Urothelium cell line (cell line): Measurements from ENCODE around the gene COX19.
"Not testable (repeated sequence)": the region's sequence is repeated elsewhere in the genome, so short reads cannot be mapped to it uniquely, and the experiment has no call there.

Experiments
- DNase-seq: peaks from one replicate; pipeline ENCODE4 v3.0.0; 2011; ENCODE audit warnings: low spot score, mixed read lengths
- FAIRE-seq: peaks from 2 replicates; lab custom pipeline; 2011; peaks lifted over from hg19 to GRCh38; lab: Jason Lieb, UNC

COX19 gene

DNA sequence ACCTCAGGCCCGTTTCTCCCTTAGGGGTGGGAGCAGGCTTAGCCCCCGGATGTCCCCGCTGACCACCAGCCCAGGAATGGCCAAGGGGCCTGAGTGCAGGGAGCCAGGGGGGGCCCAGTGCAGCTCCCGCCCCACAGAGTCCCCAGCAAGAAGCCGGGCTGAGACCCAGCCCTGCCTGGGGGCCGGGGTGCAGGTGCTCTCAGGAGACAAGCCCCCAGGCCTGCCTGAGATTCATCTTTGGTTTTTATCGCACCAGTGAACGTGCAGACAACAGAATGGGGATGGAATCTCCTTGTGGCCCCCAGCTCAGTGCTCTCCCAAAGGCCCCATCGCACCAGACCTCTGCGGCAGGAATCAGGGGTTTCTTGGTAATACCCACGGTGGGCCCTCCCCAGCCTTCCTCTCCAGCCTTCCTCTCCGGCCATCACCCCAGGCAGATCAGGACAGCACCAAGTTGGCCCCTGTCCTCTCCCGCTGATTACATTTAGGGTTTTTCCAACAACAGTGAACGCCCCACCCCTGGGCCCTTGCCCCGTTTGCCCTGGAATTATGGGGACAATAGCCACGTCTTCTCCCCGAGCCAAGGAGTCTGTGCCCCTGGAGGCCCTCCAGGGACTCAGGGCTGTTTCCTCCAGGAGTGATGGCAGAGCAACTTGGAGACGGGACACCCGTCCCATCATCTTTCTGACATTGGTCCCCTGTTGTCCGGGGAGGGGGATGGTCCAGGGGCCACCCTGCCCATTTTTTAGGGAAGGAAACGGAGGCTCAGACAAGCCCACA is 43.3 kb downstream of the COX19 start:
- DNase-seq (no peak), FAIRE-seq (peak; percentile 42)

DNA sequence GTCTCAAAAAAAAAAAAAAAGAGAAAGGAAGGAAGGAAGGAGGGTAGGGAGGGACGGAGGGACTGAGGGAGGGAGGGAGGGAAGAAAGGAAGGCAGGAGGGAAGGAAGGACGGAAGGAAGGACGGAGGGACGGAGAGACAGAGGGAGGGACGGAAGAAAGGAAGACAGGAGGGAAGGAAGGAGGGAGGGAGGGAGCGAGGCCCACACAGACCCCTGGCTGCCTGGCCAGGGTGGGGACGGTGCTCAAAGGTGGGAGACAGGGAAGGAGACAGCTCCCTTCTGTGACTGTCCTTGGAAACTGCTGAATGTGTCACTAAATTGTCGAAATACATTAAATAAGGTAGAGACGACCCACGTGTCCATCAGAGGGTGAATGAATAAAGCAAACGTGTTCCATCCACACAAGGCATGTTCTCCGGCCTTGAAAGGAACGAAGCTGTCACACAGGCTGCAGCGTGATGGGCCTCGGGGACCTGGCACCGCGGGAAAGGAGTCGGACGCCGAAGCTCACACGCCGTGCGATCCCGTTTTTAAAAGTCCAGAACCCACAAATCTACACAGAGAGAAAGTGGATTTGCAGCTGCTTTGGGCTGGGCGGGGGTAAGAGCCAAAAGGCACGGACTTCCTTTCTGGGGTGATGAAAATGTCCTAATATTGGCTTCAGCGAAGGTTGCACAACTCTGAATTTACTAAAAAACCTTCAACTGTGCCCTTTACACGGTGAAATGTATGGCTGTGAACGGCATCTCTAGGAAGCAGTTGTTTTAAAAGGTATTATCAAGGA is 44.2 kb downstream of the COX19 start:
- peak; percentile 42 for FAIRE-seq
- DNase-seq, result no peak

DNA sequence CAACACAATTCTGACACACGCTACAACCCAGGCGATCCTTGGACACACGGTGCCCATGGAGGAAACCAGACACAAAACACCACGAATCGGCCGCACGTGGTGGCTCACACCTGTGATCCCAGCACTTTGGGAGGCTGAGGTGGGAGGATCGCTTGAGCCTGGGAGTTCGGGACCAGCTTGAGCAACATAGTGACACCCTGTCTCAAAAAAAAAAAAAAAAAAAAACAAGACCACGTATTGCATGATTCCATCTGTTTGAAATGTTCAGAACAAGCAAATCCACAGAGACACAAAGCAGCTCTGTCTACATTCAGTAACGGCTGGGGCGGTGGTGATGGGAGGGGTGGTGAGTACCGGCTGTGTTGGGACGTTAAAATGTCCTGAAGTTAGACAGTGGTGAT is 46.0 kb downstream of the COX19 start:
- no peak for DNase-seq
- FAIRE-seq, result no peak

DNA sequence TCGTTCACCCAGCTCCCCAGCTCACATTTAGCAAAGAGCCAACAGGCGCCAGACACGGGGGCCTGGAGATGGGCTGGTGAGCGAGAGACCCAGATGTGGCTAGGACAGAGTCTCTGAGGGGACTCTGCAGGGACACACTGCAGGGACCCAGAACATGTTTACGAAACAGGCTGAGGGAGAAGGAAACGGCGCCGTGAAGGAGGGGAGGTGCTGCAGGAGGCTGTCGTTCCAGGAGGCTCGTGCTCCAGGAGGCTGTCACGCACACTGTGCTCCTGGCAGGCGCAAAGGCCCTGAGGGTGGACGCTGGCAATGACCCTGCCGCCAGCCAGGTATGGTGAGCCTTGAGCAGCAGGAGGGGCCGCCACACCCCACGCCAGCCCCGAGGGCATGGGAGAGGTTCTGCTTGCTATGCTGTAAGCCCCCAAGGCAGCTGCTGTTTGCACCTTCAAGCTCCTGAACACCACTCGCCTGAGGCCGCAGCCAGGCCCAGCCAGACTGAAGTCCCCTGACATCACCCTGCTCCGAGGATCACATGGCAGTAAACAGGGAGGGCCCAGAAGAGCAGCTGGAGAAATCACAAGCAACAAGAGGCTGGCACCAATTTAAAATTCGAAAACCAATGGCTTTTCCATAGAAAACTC is 48.2 kb downstream of the COX19 start:
- DNase-seq (no peak), FAIRE-seq (peak; percentile 42)

DNA sequence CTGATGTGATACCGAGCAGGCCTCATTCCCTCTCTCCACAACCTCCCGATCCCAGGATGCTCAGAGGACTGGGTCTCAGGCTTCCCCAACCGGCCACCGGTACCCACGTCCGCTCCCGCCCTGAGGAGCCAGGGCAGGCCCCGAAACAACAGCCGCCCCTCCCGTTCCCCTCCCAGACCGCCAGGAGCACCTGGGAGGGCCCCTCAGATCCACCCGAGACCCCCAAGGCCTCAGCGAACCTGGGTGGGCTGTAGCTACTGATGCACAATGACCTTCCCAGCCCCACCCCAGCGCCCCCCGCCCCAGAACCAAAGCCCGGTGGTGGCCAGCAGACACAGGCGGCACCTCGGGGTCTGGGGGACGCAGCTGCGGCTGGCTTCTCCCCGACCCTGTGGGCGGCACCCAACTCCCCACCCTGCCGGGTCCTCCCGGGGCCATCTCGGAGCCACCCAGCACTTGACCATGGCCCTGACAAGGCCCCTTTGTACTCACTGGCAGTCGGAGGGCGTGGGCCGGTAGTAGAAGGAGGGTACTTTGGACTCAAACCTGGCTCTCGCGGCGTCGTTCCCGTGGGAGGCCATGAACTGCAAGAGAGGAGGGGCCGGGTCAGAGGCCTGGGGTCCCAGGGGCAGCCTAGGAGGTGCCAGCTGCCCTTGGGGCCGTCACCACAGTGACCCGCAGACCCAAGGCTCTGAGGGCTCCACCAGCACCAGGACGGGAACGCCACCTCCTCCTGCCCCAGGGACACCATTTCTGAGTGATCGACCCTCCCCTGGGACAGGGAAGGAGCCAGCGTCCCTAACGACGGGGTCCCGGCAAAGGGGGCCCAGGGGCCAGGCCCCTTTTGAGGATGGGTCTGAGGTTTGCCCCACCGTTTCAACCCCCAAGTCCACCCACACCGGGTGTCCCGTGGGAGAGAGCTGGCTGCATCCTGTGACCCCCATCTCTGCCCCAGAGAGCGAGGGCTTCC is 49.0 kb downstream of the COX19 start:
- DNase-seq (no peak), FAIRE-seq (no peak)

DNA sequence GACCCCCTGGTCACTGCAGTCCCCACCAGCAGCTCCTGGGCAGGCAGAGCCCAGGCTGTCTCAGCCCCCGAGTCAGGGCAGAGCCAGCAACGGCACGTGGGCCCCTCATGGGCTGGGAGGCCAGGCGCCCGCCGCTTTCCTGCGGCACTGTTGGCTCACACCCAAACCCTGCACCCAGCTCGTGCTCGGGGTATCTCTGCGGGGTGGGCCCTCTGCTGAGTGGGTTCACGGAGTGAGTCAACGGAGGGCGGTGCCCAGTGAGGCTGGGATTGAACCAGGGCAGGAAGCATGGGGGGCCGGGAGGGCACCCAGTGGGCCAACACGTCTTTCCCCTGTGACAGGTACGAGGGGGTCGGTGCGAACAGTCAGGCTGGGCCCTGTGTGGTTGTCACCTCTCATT is 49.7 kb downstream of the COX19 start:
- DNase-seq (no peak), FAIRE-seq (peak; percentile 40)

DNA sequence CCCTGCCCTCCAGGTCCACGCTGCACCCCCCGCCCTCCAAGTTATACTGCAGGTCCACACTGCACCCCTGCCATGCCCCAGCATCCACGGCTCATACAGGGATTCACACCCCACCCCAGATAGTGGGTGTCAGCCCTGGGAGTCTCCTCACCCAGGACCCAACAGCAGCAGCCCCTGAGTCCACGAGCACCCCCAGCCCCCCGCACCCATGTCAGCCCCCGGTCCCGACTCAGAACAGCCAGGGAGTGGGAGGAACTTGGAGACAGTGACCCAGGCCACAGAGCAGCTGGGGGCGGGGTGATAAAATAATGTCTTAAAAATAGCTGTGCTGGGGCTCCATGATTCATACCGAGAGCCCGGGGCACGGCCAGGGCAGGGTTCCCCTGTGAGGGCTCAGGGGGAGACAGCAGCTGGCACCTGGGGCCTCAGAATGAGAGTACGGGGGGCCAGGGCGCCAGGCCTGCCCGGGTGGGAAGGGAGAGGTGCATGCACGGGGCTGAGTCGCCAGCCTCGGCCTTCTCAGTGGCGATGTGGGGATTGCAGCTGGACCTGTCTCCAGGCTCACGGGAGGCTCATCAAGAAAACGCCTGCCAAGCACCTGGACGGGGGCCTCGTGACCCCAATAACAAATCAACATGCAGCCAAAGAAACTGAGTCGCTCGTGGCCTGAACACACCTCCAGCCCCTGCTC is 50.7 kb downstream of the COX19 start:
- FAIRE-seq (peak; percentile 78), DNase-seq (peak; percentile 61)

DNA sequence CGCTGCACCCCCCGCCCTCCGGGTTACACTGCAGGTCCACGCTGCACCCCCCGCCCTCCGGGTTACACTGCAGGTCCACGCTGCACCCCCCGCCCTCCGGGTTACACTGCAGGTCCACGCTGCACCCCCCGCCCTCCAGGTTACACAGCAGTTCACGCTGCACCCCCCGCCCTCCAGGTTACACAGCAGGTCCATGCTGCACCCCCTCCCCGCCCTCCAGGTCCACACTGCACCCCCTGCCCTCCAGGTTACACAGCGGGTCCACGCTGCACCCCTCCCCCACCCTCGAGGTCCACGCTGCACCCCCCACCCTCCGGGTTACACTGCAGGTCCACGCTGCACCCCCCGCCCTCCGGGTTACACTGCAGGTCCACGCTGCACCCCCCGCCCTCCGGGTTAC is 51.3 kb downstream of the COX19 start:
- not testable (repeated sequence) for FAIRE-seq, DNase-seq

DNA sequence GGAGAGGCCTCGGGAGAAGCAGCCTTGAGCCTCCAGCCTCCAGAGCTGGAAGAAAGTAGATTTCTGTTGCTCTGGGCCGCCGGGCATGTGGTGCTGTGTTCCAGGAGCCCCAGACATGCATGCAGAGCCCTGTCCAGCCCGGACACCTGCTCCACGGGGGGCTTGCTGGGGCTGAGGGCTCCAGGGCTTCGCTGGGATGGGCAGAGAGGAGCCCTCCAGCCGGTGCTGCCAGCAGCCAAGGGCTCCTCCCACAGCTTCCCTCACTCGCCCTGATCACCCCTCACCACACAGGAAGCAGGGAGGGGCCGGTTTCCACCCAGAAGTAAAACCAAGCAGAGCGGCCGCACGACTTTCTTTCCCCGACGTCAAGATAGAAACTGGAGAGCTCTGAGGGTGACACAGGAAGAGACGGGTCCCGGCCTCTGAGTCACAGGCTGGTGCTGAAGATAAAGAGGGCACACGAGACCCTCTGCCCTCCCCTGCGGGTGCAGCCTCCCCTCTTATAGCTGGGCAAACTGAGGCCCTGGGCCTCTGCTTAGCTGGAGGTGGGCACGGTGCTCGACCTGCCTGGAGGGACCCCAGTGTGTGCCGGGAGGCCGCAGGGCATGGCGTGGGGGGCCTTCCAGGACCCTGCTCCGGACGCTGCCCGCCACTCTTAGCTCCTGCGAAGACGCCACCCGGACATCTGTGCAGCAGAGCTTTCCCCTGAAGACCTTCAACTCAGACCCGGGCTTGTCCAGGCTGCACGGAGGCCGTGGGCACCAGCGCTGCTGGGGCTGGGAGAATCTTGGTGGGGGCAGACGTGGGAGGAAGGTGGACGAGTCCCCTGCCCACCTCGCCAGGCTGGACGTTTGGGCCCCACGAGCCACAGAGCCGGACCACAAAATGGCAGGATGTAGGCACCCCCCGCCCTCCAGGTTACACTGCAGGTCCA is 52.0 kb downstream of the COX19 start:
- FAIRE-seq, result peak; percentile 53
- peak; percentile 87 for DNase-seq

DNA sequence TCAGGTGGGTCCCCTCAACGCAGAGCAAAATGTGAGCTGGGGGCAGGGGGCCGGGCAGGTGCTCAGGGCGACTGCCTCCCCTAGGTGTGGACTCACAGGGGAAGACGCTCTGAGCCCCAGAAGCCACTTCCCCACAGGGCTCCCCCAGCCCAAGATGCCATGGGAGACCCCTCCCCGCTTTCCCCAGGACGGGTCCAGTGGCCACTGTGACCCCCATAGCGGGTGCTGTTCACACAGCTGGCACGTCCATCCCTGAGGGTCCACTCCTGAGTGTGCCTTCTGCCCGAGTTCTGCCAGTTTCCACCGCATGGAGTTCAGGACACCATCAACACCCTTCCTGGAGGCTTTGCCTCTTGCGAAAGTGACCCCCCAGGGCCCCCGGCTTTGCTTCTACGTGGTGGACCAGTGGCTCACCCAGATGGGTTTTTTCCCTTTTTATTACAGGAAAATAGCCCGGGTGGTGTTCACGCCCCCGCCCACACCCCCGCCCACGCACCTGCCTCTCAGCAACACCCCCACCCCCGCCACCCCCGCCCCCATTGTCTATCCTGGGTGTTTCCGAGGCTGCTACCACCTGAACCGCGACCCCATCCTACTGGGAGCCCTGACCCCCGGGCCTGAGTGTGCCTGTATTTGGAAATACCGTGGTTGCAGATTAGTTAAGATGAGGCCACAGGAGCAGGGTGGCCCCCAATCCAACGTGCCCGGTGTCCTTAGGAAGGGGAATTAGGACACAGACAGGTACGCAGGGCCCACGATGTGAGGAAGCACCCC is 52.8 kb downstream of the COX19 start:
- DNase-seq, result no peak
- FAIRE-seq, result peak; percentile 42

DNA sequence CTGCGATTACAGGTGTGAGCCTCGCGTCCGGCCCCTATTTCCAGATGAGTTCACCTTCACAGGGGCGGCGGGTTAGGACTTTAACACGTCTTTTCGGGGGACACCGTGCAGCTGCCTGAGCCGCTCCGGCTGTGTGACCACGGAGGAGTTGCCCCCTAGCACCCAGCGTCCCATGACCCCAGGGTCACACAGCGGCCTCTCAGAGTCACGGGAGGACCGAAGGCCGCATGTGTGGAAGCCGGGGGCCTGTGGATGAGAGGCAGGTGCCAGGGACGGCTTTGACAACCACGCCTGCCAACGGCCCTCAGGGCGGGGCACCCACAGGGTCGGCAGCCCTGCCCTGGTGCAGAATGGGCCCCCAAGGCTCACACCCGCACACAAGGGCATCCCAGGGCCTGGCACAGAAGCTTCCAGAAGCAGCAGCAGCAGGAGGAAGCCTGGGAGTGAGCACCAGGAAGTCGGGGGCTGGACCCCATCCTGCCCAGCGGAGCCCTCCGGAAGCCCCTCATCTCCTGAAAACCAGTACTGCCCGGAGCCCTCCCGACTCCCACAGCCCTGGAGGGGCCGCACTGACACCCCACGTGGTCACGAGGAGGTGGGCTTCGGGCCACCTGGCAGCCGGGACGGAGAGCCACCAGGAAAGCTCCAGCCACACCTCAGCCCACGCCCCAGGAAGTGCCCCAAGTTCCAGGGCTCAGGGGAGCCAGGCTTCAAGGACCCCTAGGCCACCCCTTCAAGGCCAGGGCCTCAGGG is 53.6 kb downstream of the COX19 start:
- no peak for DNase-seq
- peak; percentile 9 for FAIRE-seq

DNA sequence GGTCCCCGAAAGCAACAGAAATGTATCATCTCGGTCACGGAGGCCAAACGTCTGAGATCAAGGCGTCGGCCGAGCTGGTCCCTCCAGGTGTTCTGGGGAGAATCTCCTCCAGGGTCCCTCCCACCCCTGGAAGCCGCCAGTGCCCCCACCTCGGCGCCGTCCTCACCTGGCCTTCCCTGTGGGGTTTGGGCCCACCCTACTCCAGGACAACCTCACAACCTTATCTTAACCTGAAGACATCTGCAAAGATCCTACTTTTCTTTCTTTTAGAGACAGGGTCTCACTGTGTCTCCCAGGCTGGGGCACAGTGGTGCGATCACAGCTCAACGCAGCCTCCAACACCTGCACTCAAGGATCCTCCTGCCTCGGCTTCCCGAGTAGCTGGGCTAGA is 54.3 kb downstream of the COX19 start:
- no peak for FAIRE-seq
- DNase-seq, result no peak

DNA sequence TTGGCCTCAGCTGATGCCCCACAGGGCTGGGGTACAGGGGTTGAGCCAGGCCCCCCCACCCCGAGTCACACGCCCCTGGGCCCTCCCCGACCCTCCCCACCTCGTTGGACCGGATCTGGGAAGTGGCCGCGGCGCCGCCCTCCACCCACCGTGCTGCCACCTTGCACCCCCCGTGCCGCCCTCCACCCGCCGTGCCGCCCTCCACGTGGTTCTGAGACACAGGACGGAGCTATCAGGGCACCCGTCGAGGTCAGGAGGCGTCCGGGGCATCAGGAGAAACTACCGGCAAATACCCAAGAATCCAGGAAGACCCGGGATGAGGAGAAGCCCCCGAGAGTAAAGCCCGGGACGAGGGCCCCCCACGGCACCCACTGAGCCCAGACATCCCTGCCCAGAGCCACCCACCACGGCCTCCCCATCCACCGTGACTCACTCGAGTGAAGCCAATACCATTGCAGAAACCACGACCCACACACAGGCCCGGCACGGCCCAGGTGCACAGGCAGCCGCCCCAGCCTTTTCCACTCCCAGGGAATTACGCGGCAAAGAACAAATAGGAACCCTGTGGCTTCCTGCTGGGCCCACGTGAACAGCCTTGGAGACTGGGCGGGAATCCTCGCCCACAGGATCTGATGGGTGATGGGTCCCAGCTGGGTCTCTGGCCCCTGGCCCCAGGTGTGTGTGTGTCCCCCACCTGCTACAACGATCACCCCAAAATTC is 54.8 kb downstream of the COX19 start:
- FAIRE-seq (no peak), DNase-seq (peak; percentile 49)

DNA sequence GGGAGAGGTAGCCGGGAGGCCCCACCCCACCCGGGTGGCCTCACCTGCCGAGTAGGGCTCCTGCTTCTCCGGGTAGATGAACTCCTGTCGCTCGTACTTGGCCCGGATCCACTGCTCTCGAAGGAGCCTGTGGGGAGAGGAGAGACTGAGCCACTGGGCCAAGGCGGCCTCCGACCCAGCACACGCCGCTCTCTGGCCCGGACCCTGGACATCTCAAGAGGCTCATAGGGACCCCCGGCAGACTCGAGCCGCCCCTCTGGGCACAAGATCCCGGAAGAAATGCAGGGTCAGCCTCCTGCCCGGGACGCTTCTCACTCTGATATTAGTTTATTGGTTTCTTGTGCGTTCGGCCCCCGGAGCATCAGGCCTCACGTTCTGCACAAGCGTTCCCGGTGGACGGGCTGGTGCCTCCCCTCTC is 55.4 kb downstream of the COX19 start:
- DNase-seq (no peak), FAIRE-seq (no peak)

DNA sequence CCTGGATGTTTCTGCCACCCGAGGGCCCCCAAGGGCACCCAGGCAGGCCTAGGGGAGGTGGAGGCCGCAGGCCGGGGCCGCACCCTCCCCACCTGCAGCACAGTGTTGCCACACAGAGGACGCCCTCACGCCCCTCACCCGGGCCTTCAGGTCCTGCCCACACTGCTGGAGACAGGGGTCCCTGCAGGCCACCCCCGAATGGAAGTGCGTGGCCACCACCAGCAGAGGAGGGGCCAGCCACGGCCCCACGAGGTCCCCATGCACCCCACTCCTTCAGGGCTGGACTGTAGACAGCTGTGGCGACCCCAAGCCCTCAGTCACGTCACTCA is 56.3 kb downstream of the COX19 start:
- FAIRE-seq (no peak), DNase-seq (no peak)

DNA sequence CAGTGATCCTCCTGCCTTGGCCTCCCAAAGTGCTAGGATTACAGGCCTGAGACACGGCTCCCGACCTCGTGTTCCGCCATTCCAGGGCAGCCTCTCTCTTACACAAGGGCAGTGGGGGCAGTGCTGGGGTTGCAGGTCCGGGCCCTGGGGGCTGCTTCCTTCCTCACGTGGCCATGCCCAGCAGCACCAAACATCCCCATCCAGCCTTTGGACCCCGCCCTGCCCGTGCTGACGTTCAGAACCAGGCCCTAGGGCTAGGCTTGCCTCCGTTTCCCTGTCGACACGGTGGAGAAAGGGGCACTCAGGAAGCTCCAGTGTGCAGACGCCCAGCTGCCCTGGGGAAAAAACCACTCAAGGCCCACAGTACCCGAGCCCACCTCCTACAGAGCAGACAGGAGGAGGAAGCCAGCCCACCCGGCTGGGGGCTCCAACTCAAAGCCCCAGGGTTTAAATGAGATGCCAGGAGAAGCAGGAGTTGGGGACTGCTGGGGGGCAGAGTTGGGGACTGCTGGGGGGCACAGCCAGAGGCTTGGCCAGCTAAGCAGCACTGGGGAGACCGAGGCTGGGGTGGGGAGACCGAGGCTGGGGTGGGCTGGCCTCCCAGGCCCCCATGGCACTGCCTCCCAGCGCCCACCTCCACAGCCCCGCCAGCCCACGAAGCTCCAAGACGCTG is 56.8 kb downstream of the COX19 start:
- DNase-seq (no peak), FAIRE-seq (peak; percentile 37)

DNA sequence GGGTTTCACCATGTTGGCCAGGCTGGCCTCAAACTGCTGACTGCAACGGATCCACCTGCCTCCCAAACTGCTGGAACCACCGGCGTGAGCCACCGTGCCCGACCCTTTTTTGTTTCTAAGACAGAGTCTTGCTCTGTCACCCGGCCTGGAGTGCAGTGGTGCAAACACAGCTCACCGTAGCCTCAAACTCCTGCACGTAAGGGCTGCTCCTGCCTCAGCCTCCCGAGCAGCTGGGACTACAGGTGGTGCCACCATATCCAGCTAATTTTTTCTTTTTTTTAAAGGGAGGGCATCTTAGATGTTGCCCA is 57.3 kb downstream of the COX19 start:
- no peak for FAIRE-seq

More for the DNA sequence above, 57.3 kb downstream of the COX19 start:
- DNase-seq, result no peak
